HG03139 (cell line): ENCODE measurements around the gene EFNA5.

ENCODE experiments used
- ATAC-seq: cut with Tn5 transposase; IDR thresholded peaks from one replicate; pipeline ENCODE4 v1.9.1; 2021; ENCODE audit not compliant: unreplicated experiment

Gene EFNA5

GRCh38 chr5:107670932-107671741 lies at the start of gene EFNA5:
EFNA5 (minus strand) TSS chr5:107670937.
- ATAC-seq, result peak; percentile 34

GRCh38 chr5:107719034-107719606 lies 48.4 kb upstream of the EFNA5 start:
- ATAC-seq, result no peak

- no peak for ATAC-seq
Observed at GRCh38 chr5:107717816-107718215, 47.1 kb upstream of the EFNA5 start.

- no peak for ATAC-seq
Observed at GRCh38 chr5:107713228-107713627, 42.5 kb upstream of the EFNA5 start.

GRCh38 chr5:107712359-107712870 lies 41.7 kb upstream of the EFNA5 start:
- ATAC-seq, result no peak

GRCh38 chr5:107705402-107706014 lies 34.8 kb upstream of the EFNA5 start:
- ATAC-seq, result no peak

GRCh38 chr5:107704681-107705401 lies 34.1 kb upstream of the EFNA5 start:
- no peak for ATAC-seq

GRCh38 chr5:107700481-107700880 lies 29.7 kb upstream of the EFNA5 start:
- no peak for ATAC-seq

- ATAC-seq, result no peak
Observed at GRCh38 chr5:107699425-107699824, 28.7 kb upstream of the EFNA5 start.

GRCh38 chr5:107698286-107698685 lies 27.5 kb upstream of the EFNA5 start:
- ATAC-seq, result no peak

GRCh38 chr5:107696498-107696897 lies 25.8 kb upstream of the EFNA5 start:
- ATAC-seq, result no peak

GRCh38 chr5:107696080-107696479 lies 25.3 kb upstream of the EFNA5 start:
- ATAC-seq, result no peak

GRCh38 chr5:107687937-107688336 lies 17.2 kb upstream of the EFNA5 start:
- no peak for ATAC-seq

GRCh38 chr5:107687404-107687803 lies 16.7 kb upstream of the EFNA5 start:
- ATAC-seq, result no peak

GRCh38 chr5:107682533-107682932 lies 11.8 kb upstream of the EFNA5 start:
- no peak for ATAC-seq

GRCh38 chr5:107680799-107681198 lies 10.1 kb upstream of the EFNA5 start:
- ATAC-seq, result no peak

GRCh38 chr5:107680099-107680498 lies 9.4 kb upstream of the EFNA5 start:
- no peak for ATAC-seq

- no peak for ATAC-seq
Observed at GRCh38 chr5:107676702-107677101, 6.0 kb upstream of the EFNA5 start.

GRCh38 chr5:107675201-107675600 lies 4.5 kb upstream of the EFNA5 start:
- ATAC-seq, result no peak

- ATAC-seq, result no peak
Observed at GRCh38 chr5:107674655-107675054, 3.9 kb upstream of the EFNA5 start.

GRCh38 chr5:107673368-107674136 lies 2.8 kb upstream of the EFNA5 start:
- peak; percentile 69 for ATAC-seq
